Stimulated activated CD4-positive, alpha-beta T cell treated with anti-CD3 and anti-CD28 coated beads, Interleukin-4, amount 100 ng/mL, for 1 hour (primary cell): Measurements from ENCODE around the gene TAAR8.
"Not testable (repeated sequence)": the region's sequence is repeated elsewhere in the genome, so short reads cannot be mapped to it uniquely, and the experiment has no call there.

Experiments
- DNase-seq: peaks from one replicate; pipeline ENCODE4 v3.0.0-alpha.2; 2020

TAAR8 gene

GRCh38 chr6:132548746-132549463 is 3.6 kb upstream of the TAAR8 start:
- no peak for DNase-seq

GRCh38 chr6:132551214-132551613 is 1.3 kb upstream of the TAAR8 start:
- DNase-seq = no peak

DNA sequence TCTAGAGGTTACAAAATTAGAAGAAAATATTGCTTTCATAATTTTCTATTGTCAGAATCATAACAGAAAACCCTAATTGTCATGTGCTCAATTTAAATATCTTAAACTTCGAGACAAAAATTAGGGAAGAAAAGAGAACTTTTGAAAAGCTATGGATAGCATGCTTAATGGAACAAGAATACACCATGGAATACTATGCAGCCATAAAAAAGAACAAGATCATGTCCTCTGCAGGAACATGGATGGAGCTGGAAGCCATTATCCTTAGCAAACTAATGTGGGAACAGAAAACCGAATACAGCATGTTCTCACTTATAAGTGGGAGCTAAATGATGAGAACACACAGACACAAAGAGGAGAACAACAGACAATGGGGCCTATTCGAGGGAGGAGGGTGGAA is 7.6 kb downstream of the TAAR8 start:
- not testable (repeated sequence) for DNase-seq

DNA sequence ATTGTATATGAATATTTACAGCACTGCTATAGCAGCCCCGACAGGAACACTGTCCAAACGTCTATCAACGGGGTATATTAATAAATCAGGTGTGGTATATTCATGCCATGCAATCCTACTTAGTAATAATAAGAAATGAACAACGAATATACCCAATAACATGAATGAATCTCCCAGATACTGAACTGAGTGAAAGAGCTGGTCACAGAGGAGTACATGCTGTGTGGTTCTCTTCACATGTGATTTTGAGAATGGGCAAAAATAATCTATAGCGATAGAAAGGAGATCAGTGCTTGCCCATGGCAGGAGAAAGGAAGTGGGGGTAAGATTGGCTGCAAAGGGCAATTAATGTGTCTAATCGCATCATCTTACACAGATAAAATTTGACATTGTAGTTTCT is 13.9 kb downstream of the TAAR8 start:
- no peak for DNase-seq

GRCh38 chr6:132567566-132567965 is 15.1 kb downstream of the TAAR8 start:
- DNase-seq = no peak

- DNase-seq = no peak
Measured at GRCh38 chr6:132568611-132569010, 16.1 kb downstream of the TAAR8 start.

GRCh38 chr6:132569170-132569569 is 16.7 kb downstream of the TAAR8 start:
- DNase-seq = no peak

GRCh38 chr6:132570221-132570777 is 17.8 kb downstream of the TAAR8 start, which contains the start of gene TAAR6:
TAAR6 (plus strand) TSS chr6:132570322; CDS start chr6:132570322, 0 bp downstream.
- DNase-seq = no peak

- DNase-seq = no peak
Measured at GRCh38 chr6:132571774-132572173, 19.3 kb downstream of the TAAR8 start.

- no peak for DNase-seq
Measured at GRCh38 chr6:132584698-132585097, 32.2 kb downstream of the TAAR8 start.

DNA sequence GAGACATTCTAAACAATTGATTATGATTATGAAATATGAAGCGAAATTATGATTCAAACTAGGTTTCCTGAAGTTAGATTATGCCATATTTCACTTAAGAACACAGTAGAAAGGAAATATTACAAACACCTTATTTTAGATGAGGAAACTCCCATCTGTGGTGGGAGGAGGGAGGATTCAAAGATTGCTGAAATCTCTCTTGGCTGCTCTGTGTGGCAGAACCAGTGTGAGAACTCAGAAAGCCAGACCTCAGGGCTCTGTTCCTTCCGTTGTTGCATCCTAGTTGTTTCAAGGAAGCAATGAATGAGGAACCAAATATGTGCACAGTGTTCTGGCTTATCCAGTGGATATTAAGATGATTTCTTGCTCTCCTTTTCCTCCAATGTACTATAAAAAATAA is 35.0 kb downstream of the TAAR8 start:
- no peak for DNase-seq

DNA sequence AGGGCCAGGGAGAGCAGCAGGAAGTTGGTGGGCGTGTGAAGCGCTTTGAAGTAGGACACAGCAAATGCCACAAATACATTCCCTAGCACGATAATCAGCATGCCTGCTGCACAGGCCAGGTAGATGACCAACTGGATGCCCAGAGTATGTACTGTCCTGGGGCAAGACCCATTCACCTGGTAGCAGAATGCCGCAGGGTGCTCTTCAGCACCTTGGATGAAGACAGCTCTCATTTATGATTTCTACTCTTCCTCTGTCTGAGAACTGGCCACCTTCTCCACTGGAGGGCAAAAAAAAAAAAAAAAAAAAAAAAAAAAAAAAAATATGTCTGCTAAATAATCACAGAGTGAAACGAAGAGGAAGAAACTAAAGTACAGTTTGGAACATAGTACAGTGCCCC is 37.0 kb downstream of the TAAR8 start, which contains the start of gene TAAR5:
Gene TAAR5 (minus strand): TSS at position 288 of the 400 bp plus-strand sequence. CDS start 55 bp downstream, at position 233.
- DNase-seq = no peak

DNA sequence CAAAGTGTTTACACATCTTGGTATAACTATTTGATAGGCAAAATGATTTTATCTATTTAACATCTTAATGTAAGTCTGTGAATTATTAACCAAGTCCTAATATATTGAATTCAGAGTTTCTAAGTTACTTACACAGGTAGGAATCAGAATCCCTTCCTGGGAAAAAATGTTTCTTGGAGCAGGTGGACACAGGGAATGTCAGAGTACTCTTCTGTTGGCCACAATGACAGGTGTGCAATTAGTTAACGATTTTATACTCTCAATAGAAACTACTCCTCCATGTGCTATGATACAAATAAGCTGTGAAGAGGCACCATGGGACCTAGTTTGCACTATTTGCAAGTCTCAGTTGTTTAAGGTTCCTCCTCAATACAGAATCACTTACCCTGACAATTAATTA is 37.9 kb downstream of the TAAR8 start:
- no peak for DNase-seq

GRCh38 chr6:132592855-132593254 is 40.4 kb downstream of the TAAR8 start:
- DNase-seq = no peak

DNA sequence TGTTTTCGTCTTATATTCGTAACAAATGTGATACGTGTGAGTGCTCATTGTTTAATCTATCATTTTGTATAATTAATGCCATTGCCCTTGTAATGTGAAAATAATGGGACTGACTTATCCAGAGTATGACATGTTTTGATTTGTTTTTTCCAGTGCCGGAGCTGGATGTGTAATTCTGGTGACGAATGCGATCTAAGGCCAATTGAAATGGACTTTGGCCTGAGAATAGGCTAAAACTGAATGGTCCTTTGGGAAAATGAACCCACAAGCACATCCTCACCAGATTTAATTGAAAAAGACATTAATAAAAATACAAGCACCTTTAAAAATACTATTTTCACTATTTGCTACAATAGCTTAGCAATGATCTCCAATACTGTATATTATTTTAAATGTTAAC is 43.7 kb downstream of the TAAR8 start:
- no peak for DNase-seq

DNA sequence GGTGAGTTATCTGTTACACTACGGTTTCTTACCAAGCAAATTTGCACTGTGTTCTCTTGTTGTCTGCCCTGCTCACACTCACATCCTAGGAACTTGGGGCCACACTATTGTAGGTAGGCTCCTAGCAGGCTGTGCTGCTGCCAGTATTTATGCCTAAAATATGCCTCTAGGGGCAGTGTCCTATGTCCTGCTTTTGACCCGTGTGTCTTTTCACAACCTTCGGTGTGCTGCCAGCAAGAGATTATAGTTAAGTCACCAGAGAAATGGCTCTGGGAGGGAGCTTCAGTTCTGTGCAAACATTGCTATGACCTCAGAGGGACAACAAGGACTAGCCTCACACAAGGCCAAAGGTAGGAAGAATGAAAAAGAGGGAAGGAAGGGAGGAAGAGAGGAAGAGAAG is 46.0 kb downstream of the TAAR8 start:
- no peak for DNase-seq

DNA sequence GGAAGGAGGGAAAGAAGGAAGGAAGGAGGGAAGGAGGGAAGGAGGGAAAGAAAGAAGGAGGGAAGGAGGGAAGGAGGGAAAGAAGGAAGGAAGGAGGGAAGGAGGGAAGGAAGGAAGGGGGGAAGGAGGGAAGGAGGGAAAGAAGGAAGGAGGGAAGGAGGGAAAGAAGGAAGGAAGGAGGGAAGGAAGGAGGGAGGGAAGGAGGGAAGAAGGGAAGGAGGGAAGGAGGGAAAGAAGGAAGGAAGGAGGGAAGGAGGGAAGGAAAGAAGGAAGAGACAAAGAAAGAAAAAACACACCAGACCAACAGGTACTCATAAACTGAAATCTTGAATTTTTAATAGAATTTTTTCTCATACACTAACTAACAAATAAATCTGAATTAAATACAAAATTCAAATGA is 48.4 kb downstream of the TAAR8 start:
- not testable (repeated sequence) for DNase-seq
